K562 (cell line): ENCODE results near the gene NACC1. TPM values are rescaled to one million over a fixed set of nuclear protein-coding genes. Genes with fewer than 3 reads are reported as not detected.

ENCODE experiments used
- KLF13 ChIP-seq: fragments of 450-650 bp; IDR thresholded peaks from 2 replicates; pipeline ENCODE4 v1.6.1; 2016; ENCODE audit warnings: missing genetic modification characterization, low read depth, mild to moderate bottlenecking, missing compliant biosample characterization, moderate library complexity, borderline replicate concordance
- POLR2G ChIP-seq: fragments of 200-400 bp; formaldehyde crosslinking; IDR thresholded peaks from 2 replicates; pipeline ENCODE4 v1.6.1; 2017; ENCODE audit warnings: low read depth, mild to moderate bottlenecking, antibody characterized with exemption, low read length, moderate library complexity
- RBM34 ChIP-seq: fragments of 200-400 bp; formaldehyde crosslinking; IDR thresholded peaks from 2 replicates; pipeline ENCODE4 v1.6.1; 2018; ENCODE audit warnings: low read length, borderline replicate concordance; ENCODE audit not compliant: insufficient read depth
- ZNF347 ChIP-seq: fragments of 450-650 bp; formaldehyde crosslinking; IDR thresholded peaks from 2 replicates; pipeline ENCODE4 v1.4.0; 2020; ENCODE audit warnings: low read depth, mild to moderate bottlenecking, moderate library complexity
- ZNF644 ChIP-seq: fragments of 200-800 bp; sonication (Bioruptor generic); IDR thresholded peaks from 2 replicates; pipeline ENCODE4 v1.6.1; 2016; ENCODE audit warnings: low read depth, missing genetic modification characterization, missing compliant biosample characterization
- ZNF764 ChIP-seq: fragments of 250-450 bp; sonication (Bioruptor Pico); IDR thresholded peaks from 2 replicates; pipeline ENCODE4 v1.4.0; 2020; ENCODE audit warnings: low read depth, mild to moderate bottlenecking, moderate library complexity
- polyA plus RNA-seq, 8 experiments: library from polyadenylated mRNA; depleted of rRNA in 4 of 8; stranded (reverse) in 5 of 8; unstranded in 3 of 8; fragments of >200 nt; fragmentation: Nextera tagmentation in 2 of 8; fragmentation: Illumina TruSeq in 1 of 8; extraction: Ambion mirVana in 2 of 8; extraction: Trizol in 1 of 8; gene quantifications; 2 replicates each; pipeline versions ENCODE4 v1.2.1 to v1.2.3, GENCODE V29; 2011 to 2014; ENCODE audit warnings: inconsistent platforms in 1 of 8, missing spikeins in 1 of 8
- total RNA-seq, 7 experiments: library from RNA; depleted of rRNA in 6 of 7; stranded (reverse); fragments of >200 nt in 6 of 7; fragmentation: Illumina TruSeq in 2 of 7; extraction: Trizol in 2 of 7; gene quantifications; 2 replicates each; pipeline versions ENCODE4 v1.2.1 to v1.2.3, GENCODE V29; 2011 to 2021; ENCODE audit warnings: low replicate concordance in 1 of 7
- TF ChIP-seq, protein P1 (sequence below): fragments of 250-450 bp; sonication (Bioruptor Pico); IDR thresholded peaks from 2 replicates; pipeline ENCODE4 v1.4.0; 2020; ENCODE audit warnings: mild to moderate bottlenecking, moderate library complexity
- TF ChIP-seq, protein P2 (sequence below): sonication (generic); formaldehyde crosslinking; IDR thresholded peaks from 2 replicates; pipeline ENCODE4 v1.8.1; 2023; ENCODE audit warnings: mild to moderate bottlenecking, missing genetic modification reagents
- TF ChIP-seq, protein P3 (sequence below), 2 experiments: fragments of 450-650 bp; conservative IDR thresholded peaks; 2 replicates each; pipeline ENCODE4 v1.6.1; 2017; ENCODE audit warnings: mild to moderate bottlenecking in 2 of 2, moderate library complexity in 2 of 2
- TF ChIP-seq, protein P4 (sequence below): sonication (generic); formaldehyde crosslinking; IDR thresholded peaks from 2 replicates; pipeline ENCODE4 v1.9.0; 2022; ENCODE audit warnings: mild to moderate bottlenecking, missing genetic modification reagents
- TF ChIP-seq, protein P5 (sequence below), 2 experiments: fragments of 200-800 bp in 1 of 2; sonication (Bioruptor generic) in 1 of 2; sonication (generic) in 1 of 2; formaldehyde crosslinking in 1 of 2; IDR thresholded peaks in 1 of 2; conservative IDR thresholded peaks in 1 of 2; 2 replicates each; pipeline versions ENCODE4 v1.5.0 to v1.6.1; 2016 to 2020; ENCODE audit warnings: missing compliant biosample characterization in 1 of 2, missing genetic modification characterization in 1 of 2, missing genetic modification reagents in 1 of 2

Gene NACC1
- total and polyA plus RNA-seq, 9 of the 15 experiments (the other 6 are each of a cell fraction or from before 2014, with no cell fraction given): 0.04 to 96.6 (median 25.8) TPM

GRCh38 chr19:13151605-13152355 is 33.7 kb downstream of the NACC1 start (continued):
- TF ChIP-seq RBM34 (no peak), ZNF764 (CRISPR knock-in tag) (no peak), KLF13 (tag) (peak; percentile 71; the same call in 1 of the 2 replicates), POLR2G (peak; percentile 79), ZNF644 (tag) (no peak), ZNF347 (CRISPR knock-in tag) (no peak)
- TF ChIP-seq, protein P1, sequence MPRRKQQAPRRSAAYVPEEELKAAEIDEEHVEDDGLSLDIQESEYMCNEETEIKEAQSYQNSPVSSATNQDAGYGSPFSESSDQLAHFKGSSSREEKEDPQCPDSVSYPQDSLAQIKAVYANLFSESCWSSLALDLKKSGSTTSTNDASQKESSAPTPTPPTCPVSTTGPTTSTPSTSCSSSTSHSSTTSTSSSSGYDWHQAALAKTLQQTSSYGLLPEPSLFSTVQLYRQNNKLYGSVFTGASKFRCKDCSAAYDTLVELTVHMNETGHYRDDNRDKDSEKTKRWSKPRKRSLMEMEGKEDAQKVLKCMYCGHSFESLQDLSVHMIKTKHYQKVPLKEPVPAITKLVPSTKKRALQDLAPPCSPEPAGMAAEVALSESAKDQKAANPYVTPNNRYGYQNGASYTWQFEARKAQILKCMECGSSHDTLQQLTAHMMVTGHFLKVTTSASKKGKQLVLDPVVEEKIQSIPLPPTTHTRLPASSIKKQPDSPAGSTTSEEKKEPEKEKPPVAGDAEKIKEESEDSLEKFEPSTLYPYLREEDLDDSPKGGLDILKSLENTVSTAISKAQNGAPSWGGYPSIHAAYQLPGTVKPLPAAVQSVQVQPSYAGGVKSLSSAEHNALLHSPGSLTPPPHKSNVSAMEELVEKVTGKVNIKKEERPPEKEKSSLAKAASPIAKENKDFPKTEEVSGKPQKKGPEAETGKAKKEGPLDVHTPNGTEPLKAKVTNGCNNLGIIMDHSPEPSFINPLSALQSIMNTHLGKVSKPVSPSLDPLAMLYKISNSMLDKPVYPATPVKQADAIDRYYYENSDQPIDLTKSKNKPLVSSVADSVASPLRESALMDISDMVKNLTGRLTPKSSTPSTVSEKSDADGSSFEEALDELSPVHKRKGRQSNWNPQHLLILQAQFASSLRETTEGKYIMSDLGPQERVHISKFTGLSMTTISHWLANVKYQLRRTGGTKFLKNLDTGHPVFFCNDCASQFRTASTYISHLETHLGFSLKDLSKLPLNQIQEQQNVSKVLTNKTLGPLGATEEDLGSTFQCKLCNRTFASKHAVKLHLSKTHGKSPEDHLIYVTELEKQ (CRISPR knock-in tag): no peak
- TF ChIP-seq, protein P2, sequence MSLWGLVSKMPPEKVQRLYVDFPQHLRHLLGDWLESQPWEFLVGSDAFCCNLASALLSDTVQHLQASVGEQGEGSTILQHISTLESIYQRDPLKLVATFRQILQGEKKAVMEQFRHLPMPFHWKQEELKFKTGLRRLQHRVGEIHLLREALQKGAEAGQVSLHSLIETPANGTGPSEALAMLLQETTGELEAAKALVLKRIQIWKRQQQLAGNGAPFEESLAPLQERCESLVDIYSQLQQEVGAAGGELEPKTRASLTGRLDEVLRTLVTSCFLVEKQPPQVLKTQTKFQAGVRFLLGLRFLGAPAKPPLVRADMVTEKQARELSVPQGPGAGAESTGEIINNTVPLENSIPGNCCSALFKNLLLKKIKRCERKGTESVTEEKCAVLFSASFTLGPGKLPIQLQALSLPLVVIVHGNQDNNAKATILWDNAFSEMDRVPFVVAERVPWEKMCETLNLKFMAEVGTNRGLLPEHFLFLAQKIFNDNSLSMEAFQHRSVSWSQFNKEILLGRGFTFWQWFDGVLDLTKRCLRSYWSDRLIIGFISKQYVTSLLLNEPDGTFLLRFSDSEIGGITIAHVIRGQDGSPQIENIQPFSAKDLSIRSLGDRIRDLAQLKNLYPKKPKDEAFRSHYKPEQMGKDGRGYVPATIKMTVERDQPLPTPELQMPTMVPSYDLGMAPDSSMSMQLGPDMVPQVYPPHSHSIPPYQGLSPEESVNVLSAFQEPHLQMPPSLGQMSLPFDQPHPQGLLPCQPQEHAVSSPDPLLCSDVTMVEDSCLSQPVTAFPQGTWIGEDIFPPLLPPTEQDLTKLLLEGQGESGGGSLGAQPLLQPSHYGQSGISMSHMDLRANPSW (CRISPR knock-in tag): no peak
- TF ChIP-seq, protein P3, sequence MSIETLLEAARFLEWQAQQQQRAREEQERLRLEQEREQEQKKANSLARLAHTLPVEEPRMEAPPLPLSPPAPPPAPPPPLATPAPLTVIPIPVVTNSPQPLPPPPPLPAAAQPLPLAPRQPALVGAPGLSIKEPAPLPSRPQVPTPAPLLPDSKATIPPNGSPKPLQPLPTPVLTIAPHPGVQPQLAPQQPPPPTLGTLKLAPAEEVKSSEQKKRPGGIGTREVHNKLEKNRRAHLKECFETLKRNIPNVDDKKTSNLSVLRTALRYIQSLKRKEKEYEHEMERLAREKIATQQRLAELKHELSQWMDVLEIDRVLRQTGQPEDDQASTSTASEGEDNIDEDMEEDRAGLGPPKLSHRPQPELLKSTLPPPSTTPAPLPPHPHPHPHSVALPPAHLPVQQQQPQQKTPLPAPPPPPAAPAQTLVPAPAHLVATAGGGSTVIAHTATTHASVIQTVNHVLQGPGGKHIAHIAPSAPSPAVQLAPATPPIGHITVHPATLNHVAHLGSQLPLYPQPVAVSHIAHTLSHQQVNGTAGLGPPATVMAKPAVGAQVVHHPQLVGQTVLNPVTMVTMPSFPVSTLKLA (conservative IDR thresholded peaks at IDR 0.05): peak; percentile 97
- TF ChIP-seq, protein P4, sequence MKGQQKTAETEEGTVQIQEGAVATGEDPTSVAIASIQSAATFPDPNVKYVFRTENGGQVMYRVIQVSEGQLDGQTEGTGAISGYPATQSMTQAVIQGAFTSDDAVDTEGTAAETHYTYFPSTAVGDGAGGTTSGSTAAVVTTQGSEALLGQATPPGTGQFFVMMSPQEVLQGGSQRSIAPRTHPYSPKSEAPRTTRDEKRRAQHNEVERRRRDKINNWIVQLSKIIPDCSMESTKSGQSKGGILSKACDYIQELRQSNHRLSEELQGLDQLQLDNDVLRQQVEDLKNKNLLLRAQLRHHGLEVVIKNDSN (CRISPR knock-in tag): peak; percentile 63
- TF ChIP-seq, protein P5, sequence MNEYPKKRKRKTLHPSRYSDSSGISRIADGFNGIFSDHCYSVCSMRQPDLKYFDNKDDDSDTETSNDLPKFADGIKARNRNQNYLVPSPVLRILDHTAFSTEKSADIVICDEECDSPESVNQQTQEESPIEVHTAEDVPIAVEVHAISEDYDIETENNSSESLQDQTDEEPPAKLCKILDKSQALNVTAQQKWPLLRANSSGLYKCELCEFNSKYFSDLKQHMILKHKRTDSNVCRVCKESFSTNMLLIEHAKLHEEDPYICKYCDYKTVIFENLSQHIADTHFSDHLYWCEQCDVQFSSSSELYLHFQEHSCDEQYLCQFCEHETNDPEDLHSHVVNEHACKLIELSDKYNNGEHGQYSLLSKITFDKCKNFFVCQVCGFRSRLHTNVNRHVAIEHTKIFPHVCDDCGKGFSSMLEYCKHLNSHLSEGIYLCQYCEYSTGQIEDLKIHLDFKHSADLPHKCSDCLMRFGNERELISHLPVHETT (CRISPR knock-in tag; conservative IDR thresholded peaks at IDR 0.05 in 1 of 2, IDR thresholded peaks at IDR 0.05 in 1 of 2): no peak
